ENCODE results near the gene DENND2D.
"Not testable (repeated sequence)": the region's sequence is repeated elsewhere in the genome, so short reads cannot be mapped to it uniquely, and the experiment has no call there.

The DENND2D gene

DNA sequence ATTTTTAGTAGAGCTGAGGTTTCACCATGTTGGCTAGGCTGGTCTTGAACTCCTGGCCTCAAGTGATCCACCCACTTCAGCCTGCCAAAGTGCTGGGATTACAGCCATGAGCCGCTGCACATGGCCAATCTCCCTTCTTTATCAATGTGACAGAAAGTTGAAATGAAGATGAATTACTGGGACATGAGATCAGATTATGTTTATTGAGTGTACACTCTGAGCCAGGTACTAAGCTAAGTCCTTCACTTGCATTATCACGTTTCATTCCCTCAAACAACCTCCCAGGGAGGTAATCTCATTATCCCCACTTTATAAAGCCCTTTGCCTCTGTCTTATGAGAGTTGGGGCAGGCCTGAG, 20.8 kb upstream of the DENND2D start:
- DNase-seq: no peak

DNA sequence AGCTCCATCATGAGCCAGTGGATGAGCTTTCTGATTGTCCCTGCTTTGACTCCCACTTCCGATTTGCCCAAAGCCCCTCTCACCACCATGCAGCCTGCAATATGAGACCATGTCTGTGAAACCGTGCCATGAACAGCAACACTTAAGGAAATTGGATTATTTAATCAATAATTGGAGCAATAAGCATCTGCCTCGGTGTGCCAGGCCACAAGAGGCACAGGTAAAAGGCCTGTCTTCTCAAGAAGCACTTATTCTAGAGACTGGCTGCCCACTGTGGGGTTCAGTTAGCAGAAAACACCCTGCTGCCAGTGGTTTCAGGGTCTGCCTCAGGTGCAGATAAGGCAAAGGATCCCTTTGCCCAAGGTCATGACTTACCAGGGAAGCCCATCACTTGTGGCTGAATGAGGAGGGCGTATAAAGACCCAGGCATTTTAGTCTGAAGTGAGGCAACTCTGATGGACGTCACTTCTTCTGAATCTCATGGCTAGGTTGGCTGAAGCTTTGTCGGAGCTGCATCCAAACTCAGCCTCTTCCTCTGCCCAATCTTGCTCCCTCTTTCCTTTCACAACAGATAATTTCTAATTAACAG, 19.9 kb upstream of the DENND2D start:
- DNase-seq: no peak

DNA sequence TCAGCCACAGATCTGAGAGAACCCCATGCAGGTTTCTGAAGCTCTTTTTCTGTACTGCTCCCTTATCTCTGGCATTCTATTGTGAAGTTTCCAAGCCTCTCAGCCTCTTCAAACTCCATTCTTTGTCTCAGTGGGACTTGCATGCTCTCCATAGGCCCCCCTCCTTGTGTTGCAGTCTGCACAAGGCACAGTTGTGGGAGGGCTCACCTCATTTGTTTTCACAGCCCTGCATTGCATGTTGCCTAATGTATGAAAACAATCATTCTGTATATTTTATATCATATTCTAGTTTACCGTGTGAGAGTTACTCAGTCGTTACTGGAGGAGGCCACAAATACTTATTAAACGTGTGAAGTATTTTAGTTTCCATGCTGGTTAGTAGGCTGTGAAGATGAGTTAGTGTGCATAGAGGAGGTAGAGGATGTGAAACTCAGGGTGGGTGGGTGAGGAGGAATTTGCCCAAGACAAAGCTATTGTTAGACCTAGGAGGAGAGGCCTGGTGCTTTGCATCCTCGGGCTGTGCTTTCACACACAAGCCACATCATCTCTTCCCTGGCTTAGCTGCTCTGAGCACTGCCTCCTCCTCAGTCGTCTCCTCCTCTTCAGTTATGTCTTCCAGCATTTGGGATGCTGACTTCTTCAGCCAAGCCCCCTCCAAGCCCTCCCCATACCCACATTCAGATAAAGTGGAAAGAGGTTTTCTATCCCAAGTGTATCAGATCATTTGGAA, 19.3 kb upstream of the DENND2D start:
- DNase-seq: peak; percentile 76

DNA sequence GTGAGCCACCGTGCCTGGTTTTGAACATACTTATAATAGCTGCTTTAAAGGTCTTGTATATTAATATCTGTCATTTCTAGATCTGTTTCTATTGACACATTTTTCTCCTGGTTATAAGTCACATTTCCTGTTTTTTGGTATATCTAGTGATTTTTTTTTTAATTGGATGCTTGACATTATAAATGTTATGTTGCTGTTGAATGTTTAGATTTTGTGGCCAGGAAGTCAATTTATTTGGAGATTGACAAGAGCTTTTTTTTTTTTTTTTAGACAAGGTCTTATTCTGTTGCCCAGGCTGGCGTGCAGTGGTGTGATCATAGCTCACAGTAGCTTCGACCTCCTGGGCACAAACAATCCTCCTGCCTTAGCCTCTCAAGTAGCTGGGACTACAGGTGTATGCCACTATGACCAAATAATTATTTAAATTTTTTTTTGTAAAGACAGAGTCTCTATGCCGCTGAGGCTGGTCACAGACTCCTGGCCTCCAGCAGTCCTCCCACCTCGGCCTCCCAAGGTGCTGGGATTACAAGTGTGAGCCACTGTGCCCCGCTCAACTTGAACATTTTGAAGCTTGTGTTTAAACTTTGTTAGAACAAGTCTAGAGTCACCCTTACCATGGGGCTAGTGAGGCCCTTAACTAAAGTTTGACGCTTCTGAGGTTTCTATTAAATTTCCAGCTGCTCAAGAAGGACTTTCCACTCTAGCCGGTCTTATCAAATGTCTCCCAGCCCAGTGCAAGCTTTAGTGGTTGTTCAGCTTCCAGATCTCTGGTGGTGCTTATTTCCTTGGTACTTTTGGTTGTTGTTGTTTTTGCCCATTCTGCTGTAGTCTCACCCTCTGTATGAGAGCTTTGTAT, 18.5 kb upstream of the DENND2D start:
- DNase-seq: no peak

DNA sequence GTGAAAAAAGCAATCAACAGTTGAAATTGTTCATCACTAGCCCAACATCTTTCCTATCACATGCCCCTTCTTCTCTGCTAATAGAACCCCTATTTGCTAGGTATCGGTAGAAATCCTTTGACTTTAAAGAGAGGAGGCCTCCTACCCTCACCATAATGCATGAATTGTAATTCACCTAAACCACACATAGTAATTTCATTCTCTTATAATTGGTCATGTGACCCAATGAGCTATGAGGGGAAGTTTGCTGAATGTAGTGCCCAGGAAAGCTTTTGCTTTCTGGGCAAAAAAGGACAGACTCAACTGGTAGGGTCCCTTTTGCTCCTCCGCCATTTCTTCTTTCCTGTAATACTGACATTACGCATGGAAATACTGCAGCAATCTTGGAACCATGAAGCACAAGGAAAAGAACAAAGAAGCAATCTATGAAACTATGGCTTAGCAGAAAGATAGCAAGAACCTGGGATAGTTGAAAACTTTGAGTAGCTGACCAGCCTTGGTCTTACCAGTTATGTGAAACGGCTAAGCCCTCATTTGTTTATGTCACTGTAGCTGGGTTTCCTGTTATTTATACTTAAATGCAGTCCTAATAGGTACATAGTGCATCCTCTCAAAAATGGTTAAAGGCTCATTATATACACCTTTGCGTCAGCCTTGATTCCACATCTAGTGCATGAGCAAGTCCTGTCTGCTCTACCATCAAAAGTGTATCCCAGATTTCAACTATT, 16.9 kb upstream of the DENND2D start:
- DNase-seq: no peak

DNA sequence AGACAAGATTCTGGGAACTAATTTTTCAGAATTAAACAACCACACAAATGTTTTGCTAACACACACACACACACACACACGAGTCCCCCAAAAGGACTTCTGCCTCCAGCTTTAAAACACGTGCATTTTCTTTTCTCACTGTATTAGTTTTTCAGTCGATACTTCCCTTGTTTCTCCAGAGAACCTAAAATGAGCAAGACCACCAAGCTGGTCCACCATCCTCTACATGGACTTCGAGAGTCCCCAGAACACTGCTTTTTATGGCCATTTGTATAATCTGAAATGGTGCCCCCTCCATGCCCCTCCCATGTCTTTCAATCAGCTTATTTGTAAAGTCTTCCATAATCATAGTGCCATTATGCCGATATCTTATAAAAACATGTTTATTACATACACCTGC, 16.3 kb upstream of the DENND2D start:
- no peak for DNase-seq

DNA sequence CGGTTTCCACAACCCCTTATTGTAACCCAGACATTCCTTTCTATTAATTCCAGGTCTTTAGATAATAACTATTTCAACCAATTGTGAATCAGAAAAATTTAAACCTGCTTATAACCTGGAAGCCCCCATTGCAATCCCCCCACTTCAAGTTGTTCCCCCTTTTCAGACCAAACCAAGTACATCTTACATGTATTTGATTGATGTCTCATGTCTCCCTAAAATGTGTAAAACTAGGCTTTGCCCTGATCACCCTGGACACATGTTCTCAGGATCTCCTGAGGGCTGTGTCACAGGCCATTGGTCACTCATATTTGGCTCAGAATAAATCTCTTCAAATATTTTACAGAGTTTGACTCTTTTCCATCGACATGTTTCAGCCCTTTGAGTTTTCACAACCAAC, 14.8 kb upstream of the DENND2D start:
- DNase-seq: not testable (repeated sequence)

DNA sequence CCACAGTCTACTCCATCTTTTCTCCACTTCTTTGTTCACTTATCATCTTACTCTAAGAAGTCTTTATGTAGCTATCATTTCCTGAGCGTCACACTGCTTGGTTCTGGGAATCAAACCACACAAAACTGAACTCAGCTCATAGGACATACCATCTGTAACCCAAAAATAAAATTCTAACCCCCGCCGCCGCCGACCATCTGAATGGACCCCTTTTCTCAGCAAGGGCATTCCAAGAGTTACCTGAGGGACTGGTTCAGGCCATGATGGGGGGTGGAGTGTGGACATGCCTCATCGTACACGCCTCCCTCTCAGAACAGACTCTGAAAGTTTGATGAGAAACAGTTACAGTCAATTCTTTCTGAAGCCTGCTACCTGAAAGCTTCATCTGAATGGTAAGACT, 14.4 kb upstream of the DENND2D start:
- peak; percentile 73 for DNase-seq

DNA sequence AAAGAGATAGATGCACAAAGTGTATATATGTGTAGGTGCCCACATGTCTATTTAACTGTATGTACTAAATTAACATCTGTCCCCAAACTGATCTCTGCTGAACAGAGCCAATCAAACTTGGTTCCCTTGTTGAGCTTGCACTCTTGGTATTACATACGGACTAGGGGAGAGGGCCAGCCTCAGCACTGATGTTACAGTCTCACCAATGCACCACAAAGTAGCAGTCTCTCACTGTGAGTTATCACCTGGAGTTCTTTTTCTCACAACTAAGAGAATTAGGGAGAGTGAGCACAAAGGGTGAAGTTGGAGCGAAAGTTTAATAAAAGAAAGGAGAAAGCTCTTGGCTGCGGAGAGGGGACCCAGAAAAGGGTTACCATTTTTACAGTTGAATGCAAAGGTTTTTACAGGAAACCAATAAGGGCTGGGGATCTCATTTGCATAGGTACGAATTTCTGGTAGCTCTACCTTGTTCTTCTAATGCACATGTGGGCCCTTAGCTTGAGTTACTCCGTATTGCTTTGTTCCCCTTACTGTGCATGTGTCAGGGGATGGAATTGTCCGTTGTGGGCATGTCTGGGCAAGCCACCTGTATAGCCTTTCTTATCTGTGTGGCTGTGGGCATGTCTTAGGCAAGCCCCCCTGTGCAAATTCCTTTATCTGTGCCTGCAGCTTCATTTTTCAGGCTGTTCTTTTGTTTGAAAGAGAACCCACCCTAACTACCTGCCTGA, 13.8 kb upstream of the DENND2D start:
- DNase-seq: no peak

DNA sequence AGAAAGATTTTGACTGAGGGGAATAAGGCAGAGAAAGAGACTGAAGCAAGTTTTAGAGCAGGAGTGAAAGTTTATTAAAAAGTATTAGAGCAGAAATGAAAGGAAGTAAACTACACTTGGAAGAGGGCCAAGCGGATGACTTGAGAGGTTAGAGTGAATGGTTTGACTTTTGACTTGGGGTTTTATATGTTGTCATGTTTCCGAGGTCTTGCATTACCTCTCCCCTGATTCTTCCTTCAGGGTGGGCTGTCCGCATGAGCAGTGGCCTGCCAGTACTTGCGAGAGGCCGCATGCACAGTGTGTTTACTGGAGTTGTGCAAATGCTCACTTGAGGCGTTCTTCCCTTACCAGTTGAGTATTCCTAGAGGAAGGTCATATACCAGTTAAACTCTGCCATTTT, 13.0 kb upstream of the DENND2D start:
- DNase-seq: no peak

DNA sequence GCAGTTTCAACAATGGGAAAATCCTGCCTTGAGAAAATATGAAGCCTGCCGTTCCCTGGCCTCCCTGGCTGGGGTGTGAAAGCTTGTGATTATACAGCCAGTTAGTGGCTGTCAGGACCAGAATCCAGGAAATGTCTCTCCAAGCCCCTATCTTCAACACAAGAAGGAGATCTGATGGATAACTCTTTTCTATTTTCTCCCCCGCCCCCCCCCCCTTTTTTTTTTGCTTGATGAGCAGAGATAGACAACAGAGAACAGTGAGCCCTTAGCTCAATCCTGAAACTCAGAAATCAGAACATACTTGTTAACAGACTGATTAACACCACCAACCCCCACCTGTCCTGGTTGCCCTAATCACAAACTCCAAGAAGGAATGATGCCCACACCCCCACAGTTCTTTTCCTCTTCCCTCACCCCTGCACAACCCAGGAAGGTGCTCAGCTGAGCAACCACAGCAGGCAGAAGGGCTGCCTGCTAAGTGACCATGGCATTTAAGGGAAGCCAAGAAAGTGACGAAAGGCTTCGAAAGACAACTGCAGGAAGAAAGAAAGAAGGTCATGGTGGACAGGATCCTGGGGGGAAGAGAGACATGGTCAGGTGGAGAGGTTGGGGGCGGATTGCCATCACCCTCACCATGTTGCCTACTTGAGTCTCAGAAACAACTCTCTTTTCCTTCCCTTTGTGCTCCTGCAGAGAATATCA, 12.3 kb upstream of the DENND2D start:
- DNase-seq: no peak

DNA sequence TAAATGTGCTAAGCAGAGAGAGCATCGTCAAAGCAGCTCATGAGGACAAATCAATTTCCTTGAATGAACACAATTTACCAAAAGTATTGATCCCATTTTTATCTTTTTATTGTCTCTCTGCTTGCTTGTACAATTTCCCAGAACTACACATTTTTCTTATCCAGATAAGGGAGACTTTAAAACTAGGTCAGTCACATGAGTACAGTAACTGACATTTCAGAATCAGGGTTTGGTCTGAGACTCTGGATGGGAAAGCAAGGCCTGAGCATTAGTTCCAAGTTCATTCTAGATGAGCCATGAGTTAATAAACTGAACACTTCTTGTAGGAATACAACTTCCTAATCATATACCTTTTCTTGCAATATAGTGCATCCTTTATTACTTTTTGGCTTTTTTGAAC, 11.5 kb upstream of the DENND2D start:
- DNase-seq: no peak

DNA sequence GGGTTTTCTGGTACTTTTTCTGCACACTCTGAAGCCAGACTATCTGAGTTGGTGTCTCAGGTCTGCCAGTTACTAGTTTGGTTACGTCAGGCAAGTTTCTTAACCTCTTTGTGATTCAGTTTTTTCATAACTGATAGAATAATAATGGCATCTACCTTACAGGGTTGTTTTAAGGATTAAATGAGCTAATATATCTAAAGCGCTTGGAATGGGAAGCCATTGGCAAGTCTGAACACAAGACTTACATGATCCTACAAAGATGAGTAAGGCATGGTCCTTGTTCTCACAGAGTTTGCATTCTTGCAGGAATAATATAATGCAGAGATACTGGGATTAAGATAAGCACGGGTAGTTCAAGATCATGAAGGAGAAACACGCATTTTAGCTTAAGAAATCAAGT, 9.2 kb upstream of the DENND2D start:
- no peak for DNase-seq

DNA sequence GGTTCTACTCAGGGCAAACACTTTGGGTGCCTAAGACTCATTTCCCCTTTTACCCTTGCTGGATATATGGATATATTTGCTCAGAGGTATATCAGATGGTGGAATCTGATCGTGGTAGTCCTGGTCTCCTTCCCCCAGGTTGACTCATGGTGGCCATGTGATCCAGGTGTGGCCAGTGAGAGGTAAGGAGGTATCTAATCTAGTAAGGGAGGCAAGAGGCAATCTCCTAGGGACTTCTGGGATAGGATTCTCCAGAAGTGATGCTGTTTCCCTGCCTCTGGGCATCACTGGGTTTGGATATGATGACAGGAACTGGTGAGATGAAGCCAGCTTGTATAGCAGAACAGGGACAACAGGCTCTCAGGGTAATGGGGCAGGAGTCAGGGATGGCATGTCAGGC, 8.5 kb upstream of the DENND2D start:
- DNase-seq: no peak

DNA sequence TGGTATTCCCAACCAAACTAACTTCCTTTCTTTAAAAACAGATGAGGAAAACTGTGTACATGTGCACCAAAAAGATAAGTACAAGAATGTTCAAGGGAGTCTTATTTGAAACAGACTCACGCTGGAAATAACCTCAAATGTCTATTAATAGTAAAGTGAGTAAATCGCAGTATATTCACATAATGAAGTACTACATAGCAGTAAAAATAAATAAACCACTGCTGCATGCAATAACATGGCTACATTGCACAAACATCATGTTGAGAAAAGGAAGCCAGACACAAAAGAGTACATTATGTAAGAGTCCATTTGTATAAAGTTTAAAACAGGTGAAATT, 5.2 kb upstream of the DENND2D start:
- no peak for DNase-seq

DNA sequence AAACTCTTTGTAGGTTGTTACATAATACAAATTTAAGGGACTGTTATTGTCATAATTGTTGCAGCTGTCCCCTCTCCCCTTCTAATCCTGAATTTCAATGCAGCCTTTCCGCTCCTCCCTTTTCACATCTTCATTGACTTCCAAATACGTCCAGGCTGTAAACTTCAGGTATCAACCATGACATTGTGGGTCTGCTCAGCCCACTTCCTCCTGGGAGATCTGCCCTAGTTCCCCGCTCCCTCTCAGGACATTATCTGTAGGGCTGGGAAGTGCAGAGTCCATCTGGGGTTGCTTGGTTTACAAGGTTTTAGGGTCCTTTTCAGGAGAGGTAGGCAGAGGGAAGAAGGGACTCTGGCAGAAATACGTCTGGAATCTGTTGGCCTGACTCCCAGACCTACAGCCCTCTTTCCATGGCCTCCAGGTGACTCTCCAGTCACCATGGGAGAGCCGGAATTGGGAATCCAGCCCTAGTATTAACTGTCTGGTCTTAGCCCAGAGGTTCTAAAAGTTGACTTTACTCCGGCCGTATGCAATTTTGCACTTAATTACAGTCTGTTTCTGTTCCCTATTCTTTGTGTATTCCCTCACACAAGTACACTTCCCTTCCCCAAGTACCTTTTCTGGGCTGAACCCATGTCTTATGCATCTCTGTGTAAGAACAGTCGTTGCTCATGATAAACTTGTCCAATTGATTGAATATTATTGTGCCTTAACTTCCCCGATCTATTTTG, 4.7 kb upstream of the DENND2D start:
- no peak for DNase-seq

DNA sequence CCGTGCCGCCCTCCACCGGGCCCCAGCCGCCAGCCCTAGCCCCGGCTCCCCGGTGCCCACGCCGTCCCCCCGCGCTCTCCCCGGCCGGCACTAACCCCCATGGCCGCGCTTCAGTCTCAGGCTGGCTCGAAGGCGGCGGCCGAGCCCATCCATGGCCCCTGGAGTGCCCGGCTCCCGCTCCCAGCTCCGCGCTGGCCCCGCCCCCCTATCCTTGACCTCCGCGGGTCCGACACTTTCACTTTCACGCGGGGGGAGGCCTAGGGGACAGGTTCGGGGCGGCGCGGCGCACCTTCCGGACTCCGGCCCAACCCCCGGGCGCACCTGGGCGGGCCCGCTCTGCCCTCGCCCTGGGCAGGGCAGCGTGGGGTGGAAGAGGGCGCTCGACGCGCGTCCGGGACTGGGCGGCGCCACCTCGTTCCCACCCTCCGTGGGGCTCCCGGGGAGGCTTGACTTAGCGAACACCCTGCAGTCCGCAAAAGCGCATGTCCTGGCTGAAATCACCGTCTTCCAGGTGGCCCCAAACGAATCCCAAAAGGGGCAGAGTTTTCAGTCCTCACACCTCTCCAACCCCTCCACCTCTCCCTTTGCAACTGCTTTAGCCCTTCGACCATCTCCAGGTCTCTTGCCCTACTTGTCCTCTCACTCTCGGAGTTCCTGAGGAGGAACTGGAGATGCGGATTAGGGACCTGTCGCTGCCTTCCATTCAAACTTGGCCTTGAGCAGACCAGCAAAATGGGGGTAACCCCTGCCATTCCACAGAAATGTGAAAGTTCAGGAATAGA, 3.9 kb upstream of the DENND2D start:
- DNase-seq: peak; percentile 76

DNA sequence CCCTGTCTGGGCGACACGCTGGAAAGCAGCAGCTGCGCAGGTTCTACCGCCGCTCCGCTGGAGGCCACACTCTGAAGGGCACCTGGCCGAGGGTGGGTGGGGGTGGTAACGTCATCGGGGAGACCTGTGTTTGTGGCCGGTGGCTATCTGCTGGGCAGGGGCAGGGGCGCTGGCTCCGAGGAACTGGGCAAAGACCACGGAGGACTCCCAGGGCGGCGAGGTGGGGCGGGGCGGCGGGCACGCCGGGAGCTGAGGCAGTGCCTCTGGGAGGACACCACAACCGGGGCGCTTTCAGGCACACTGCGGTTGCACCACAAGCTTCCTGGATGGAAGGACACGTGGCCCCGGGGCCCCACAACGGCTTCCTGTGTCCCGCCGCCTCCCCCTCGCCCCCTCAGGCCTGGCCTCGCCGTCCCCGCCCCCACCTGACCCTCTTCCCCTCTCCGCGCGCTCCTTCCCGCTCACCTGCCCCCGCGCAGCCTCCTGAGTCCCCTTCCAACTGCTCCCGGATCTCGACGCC, 3.3 kb upstream of the DENND2D start:
- DNase-seq: peak; percentile 95

DNA sequence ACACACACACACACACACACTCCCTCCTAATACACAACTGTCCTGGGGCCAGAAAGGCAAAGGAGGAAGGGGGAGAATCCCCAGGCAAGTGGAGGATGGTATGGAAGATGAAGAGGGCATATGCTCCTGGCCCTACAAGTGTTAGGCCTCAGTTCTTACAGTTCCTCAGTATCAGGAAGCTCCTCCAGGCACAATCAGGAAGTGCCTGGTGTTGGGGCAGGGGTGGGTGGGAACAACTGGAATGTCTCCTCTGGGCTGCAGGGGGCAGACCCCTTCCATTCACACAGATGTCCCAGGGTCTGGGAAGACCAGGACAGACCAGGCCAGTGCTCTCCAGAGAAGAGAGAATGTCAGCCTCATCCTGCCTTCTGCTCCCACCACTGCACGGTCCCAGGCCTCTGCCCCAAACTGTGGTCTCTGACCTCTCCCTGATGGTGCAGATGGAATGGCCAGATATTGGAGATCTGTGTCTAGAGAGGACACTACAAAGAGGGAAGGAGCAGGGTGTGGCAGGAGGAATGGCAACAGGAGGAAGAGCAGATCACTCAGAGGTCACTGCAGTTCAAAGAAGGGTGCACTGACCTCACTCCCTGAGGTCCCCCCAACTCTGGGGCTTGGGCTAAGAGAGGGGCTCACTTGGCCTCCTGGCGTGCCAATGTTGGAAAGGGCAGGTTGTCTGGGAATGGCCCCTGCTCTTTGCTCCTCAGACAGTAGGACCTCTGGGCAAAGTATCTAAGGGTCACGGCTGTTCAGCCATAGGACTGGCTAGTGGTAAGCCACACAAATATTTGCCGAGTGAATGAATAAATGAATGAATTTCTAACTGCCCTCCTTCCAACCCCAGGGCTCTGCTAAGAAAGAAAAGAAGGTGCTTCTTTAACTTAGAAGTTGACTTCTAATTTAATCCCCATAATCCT, 2.5 kb upstream of the DENND2D start:
- no peak for DNase-seq
